ENCODE measurements around the gene ILRUN.

The ILRUN gene

GRCh38 chr6:34731393-34732060 lies 35.0 kb upstream of the ILRUN start:
- H3K9me2 ChIP-seq (replicated peaks; ENCODE audit: control insufficient read depth, low read length) = no peaks in the 10 kb centered on the region
- peaks cover 7% of the 10 kb centered on the region for H3K4me1 ChIP-seq (ENCODE audit: control insufficient read depth, low read length)
- no peaks in the 10 kb centered on the region for H4K20me1 ChIP-seq (ENCODE audit: control insufficient read depth, insufficient read depth, low read depth, low read length)
- H3K27ac ChIP-seq (ENCODE audit: low read depth, low read length) = no peak overlapping the region
- H3K4me3 ChIP-seq (ENCODE audit: low read length) = no peak overlapping the region
- H3K79me2 ChIP-seq (ENCODE audit: control insufficient read depth, low read length) = no peaks in the 10 kb centered on the region
- H3K9me3 ChIP-seq (ENCODE audit: control insufficient read depth, insufficient read depth, low read length) = no peaks in the 10 kb centered on the region
- TF ChIP-seq CTCF (IDR thresholded peaks at IDR 0.05; ENCODE audit: low read depth, low read length, poor library complexity, severe bottlenecking) (no peak), EZH2phosphoT487 (IDR thresholded peaks at IDR 0.05; ENCODE audit: borderline replicate concordance, low read length) (no peak)
- H3K36me3 ChIP-seq (ENCODE audit: control insufficient read depth, low read length) = no peaks in the 10 kb centered on the region
- no peak overlapping the region for H3K4me2 ChIP-seq (ENCODE audit: low read length)
- H3F3A ChIP-seq (ENCODE audit: control insufficient read depth, insufficient read depth) = no peaks in the 10 kb centered on the region
- H3K27me3 ChIP-seq (ENCODE audit: control insufficient read depth, low read length) = no peaks in the 10 kb centered on the region

- H3K4me1 ChIP-seq (ENCODE audit: control insufficient read depth, low read length) = peaks cover 7% of the 10 kb centered on the region
- no peaks in the 10 kb centered on the region for H3K27me3 ChIP-seq (ENCODE audit: control insufficient read depth, low read length)
- H3F3A ChIP-seq (ENCODE audit: control insufficient read depth, insufficient read depth) = no peaks in the 10 kb centered on the region
- no peaks in the 10 kb centered on the region for H3K79me2 ChIP-seq (ENCODE audit: control insufficient read depth, low read length)
- no peaks in the 10 kb centered on the region for H3K36me3 ChIP-seq (ENCODE audit: control insufficient read depth, low read length)
- no peak overlapping the region for H3K4me2 ChIP-seq (ENCODE audit: low read length)
- no peak overlapping the region for H3K27ac ChIP-seq (ENCODE audit: low read depth, low read length)
- H3K9me2 ChIP-seq (replicated peaks; ENCODE audit: control insufficient read depth, low read length) = no peaks in the 10 kb centered on the region
- H3K9me3 ChIP-seq (ENCODE audit: control insufficient read depth, insufficient read depth, low read length) = 0 out of 2 replicates have a peak, but pooled peaks cover 4% of the 10 kb centered on the region
- H4K20me1 ChIP-seq (ENCODE audit: control insufficient read depth, insufficient read depth, low read depth, low read length) = no peaks in the 10 kb centered on the region
- no peak overlapping the region for H3K4me3 ChIP-seq (ENCODE audit: low read length)
- TF ChIP-seq CTCF (IDR thresholded peaks at IDR 0.05; ENCODE audit: low read depth, low read length, poor library complexity, severe bottlenecking) = no peak
- no peak for TF ChIP-seq EZH2phosphoT487 (IDR thresholded peaks at IDR 0.05; ENCODE audit: borderline replicate concordance, low read length)
Measured at GRCh38 chr6:34729631-34730470, 33.3 kb upstream of the ILRUN start.

- Histone ChIP-seq H3K79me2 (ENCODE audit: control insufficient read depth, low read length) (no peaks in the 10 kb centered on the region), H3F3A (ENCODE audit: control insufficient read depth, insufficient read depth) (no peaks in the 10 kb centered on the region), H3K36me3 (ENCODE audit: control insufficient read depth, low read length) (no peaks in the 10 kb centered on the region), H3K27me3 (ENCODE audit: control insufficient read depth, low read length) (no peaks in the 10 kb centered on the region), H3K9me3 (ENCODE audit: control insufficient read depth, insufficient read depth, low read length) (0 out of 2 replicates have a peak, but pooled peaks cover 4% of the 10 kb centered on the region), H3K27ac (ENCODE audit: low read depth, low read length) (no peak overlapping the region), H3K4me3 (ENCODE audit: low read length) (no peak overlapping the region), H3K9me2 (replicated peaks; ENCODE audit: control insufficient read depth, low read length) (no peaks in the 10 kb centered on the region), H3K4me2 (ENCODE audit: low read length) (no peak overlapping the region), H4K20me1 (ENCODE audit: control insufficient read depth, insufficient read depth, low read depth, low read length) (no peaks in the 10 kb centered on the region), H3K4me1 (ENCODE audit: control insufficient read depth, low read length) (no peaks in the 10 kb centered on the region)
- no peak for TF ChIP-seq EZH2phosphoT487 (IDR thresholded peaks at IDR 0.05; ENCODE audit: borderline replicate concordance, low read length)
- TF ChIP-seq CTCF (IDR thresholded peaks at IDR 0.05; ENCODE audit: low read depth, low read length, poor library complexity, severe bottlenecking) = no peak
Measured at GRCh38 chr6:34726055-34726454, 29.5 kb upstream of the ILRUN start.
